Activated naive CD4-positive, alpha-beta T cell treated with anti-CD3 and anti-CD28 coated beads, Interleukin-2, amount 50 U/mL, for 72 hours (primary cell): ENCODE data around the gene SPDYE2. TPM values are rescaled to one million over a fixed set of nuclear protein-coding genes. Genes with fewer than 3 reads are reported as not detected.
"Not testable (repeated sequence)": the region's sequence is repeated elsewhere in the genome, so short reads cannot be mapped to it uniquely, and the experiment has no call there.

ENCODE experiments used
- ATAC-seq, 2 donors: fragments of 150-1000 bp; cut with Tn5 transposase; 2 replicates each; pipeline ENCODE4 v1.10.0; 2021; ENCODE audit warnings: mild to moderate bottlenecking in 2 of 2, moderate library complexity in 2 of 2
- DNase-seq, 2 donors: peaks; one replicate each; pipeline ENCODE4 v3.0.0; 2021 to 2022; ENCODE audit warnings: low spot score in 2 of 2
- H3K27ac Mint-ChIP-seq, 2 donors: one replicate each; pipeline ENCODE4 v1.8.0; 2022; ENCODE audit warnings: mild to moderate bottlenecking in 2 of 2, mixed read lengths in 2 of 2
- H3K36me3 Mint-ChIP-seq, 2 donors: one replicate each; pipeline ENCODE4 v1.8.0; 2022; ENCODE audit warnings: mixed read lengths in 2 of 2
- H3K9me3 Mint-ChIP-seq, 2 donors: one replicate each; pipeline ENCODE4 v1.8.0; 2022; ENCODE audit warnings: mixed read lengths in 2 of 2
- total RNA-seq, 2 donors: library from RNA; stranded (reverse); gene quantifications; one replicate each; pipeline ENCODE4 v1.2.3, GENCODE V29; 2022

SPDYE2 gene
- total RNA-seq, 2 donors from 2014 or later, result not detected

DNA sequence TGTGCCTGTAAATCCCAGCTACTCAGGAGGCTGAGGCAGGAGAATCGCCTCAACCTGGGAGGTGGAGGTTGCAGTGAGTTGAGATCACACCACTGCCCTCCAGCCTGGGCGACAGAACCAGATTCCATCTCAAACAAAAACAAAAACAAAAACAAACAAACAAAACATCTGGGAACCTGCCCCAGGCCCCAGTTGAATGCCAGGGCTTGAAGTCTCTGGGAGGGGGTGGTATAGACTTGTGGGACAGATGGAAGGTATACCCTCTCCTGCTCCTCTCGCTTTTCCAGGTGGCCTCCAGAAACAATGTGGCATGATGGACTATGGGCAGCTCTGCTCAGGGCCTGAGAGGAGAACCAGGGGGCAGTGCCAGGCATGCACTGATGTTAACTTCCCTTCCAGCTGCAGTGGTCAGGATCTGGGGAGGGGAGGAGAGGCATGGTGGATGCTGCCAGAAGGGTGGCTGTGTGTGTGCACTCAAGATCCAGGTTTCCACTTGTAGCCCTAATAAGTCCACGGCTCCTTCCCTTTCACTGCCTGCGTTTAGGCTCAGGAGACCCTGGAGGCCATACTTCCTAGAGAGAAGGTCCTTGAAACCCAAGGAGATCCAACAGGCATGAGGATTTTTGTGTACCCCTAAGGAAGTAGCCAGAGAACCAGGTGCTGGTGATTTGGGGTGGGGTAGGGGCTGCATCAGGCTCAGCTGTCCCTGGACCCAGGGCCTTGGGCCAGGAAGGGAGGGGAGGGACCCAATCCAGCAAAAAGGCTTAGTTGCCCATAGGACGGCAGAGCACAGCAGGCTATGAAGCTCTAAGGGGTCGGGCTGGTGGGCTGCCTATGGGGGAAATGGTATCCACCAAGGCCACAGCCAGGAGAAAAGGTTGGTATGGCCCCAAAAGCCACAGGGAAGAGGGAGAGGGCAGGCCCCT, 26.6 kb downstream of the SPDYE2 start:
- H3K9me3 Mint-ChIP-seq, ATAC-seq, H3K36me3 Mint-ChIP-seq: not testable (repeated sequence)
- peak in 1 of 2 donors; percentile 53 for DNase-seq
- peak overlapping the region in 1 of 2 donors; percentile 82 for H3K27ac Mint-ChIP-seq

DNA sequence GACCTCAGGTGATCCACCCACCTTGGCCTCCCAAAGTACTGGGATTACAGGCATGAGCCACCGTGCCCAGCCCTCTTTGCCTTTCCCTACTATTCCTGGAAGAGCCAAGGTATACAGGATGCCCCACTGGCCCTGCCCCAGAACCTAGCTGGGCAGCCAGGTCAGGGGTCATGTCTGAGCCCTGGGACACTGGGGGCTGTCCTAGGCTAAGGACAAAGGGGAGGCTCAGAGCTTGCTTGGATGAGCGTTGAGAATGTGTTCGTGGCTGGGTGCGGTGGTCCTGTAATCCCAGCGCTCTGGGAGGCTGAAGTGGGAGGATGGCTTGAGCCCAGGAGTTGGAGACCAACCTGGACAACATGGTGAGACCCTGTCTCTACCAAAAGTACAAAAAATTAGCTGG, 27.5 kb downstream of the SPDYE2 start:
- H3K36me3 Mint-ChIP-seq, ATAC-seq, H3K9me3 Mint-ChIP-seq: not testable (repeated sequence)
- peak overlapping the region in 1 of 2 donors; percentile 4 for H3K27ac Mint-ChIP-seq
- DNase-seq, result peak in 1 of 2 donors; percentile 55

DNA sequence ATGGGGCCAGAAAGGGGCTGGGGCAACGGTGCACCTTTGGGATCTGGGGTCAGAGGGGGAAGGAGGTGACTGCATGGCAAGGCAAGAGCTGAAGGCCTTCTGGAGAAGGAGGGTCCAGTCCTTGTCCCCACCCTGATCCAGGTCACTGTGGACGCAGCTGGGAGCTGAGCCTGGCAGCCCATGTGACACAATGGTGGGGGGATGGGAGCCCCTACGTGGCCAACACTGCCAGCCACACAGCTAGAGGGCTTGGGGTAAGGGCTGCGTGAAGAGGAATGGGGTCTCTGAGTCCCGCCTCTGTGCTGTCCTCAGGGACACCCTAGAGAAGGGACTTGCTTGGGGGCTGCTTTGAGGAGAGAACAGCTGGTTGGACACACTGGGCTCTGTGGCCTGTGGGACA, 30.7 kb downstream of the SPDYE2 start:
- not testable (repeated sequence) for DNase-seq, H3K36me3 Mint-ChIP-seq, ATAC-seq, H3K27ac Mint-ChIP-seq, H3K9me3 Mint-ChIP-seq

DNA sequence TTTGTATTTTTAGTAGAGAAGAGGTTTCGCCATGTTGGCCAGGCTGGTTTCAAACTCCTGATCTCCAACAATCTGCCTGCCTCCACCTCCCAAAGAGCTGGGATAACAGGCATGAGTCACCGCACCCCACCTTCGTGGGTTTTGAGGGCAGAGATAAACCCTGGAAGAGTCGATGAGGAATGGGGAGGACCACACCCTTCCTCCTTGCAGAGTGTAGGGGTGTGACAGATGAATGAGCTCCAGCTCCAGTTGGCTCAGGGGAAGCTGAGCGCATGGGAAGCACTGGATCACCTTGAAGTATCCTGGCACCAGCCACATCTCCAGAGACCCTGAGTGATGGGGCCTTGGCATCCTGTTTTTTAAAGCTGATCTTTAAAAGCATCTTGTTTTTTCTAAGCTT, 32.5 kb downstream of the SPDYE2 start:
- not testable (repeated sequence) for H3K27ac Mint-ChIP-seq, H3K36me3 Mint-ChIP-seq, DNase-seq, H3K9me3 Mint-ChIP-seq, ATAC-seq

DNA sequence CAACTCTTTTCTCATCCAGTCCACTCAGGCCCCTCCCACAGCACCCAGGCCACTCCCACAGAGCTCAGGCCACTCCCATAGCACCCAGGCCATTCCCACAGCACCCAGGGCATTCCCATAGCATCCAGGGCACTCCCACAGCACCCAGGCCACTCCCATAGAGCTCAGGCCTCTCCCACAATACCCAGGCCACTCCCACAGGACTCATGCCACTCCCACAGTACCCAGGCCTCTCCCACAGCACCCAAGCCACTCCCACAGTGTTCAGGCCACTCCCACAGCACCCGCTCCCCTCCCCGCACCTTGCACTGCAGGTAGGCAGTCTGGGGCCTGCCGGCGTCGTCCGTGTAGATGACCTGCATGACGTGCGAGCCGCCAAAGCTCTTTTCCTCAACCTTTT, 38.8 kb downstream of the SPDYE2 start:
- DNase-seq, H3K36me3 Mint-ChIP-seq, H3K9me3 Mint-ChIP-seq, H3K27ac Mint-ChIP-seq: not testable (repeated sequence)
- peak; percentile 23 to 71 for ATAC-seq

DNA sequence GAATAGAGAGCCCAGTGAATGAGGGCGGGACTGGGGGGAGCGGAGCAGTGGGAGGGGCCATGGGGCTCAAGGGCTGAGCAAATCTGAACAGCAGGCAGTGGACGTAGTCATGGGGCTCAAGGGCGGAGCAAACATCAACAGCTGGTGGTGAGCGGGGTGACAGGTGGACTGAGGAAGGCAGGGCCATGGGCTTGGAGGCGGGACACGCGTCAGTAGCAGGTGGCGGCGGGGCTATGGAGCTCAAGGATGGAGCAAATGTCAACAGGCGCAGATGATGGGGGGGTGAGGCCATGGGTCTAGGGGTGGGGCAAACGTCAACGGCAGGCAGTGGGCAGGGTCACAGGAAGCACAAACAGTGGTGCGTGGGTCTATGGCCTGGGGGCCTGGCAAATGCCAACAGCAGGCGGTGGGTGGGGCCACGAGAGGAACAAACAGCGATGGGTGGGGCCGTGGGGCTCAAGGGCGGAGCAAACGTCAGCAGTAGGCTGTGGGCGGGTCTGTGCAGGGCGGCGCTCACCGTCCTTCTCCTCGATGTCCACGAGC, 41.5 kb downstream of the SPDYE2 start:
- not testable (repeated sequence) for H3K27ac Mint-ChIP-seq, H3K36me3 Mint-ChIP-seq, H3K9me3 Mint-ChIP-seq
- DNase-seq (peak in 1 of 2 donors; percentile 64), ATAC-seq (peak; percentile 67 to 71)

DNA sequence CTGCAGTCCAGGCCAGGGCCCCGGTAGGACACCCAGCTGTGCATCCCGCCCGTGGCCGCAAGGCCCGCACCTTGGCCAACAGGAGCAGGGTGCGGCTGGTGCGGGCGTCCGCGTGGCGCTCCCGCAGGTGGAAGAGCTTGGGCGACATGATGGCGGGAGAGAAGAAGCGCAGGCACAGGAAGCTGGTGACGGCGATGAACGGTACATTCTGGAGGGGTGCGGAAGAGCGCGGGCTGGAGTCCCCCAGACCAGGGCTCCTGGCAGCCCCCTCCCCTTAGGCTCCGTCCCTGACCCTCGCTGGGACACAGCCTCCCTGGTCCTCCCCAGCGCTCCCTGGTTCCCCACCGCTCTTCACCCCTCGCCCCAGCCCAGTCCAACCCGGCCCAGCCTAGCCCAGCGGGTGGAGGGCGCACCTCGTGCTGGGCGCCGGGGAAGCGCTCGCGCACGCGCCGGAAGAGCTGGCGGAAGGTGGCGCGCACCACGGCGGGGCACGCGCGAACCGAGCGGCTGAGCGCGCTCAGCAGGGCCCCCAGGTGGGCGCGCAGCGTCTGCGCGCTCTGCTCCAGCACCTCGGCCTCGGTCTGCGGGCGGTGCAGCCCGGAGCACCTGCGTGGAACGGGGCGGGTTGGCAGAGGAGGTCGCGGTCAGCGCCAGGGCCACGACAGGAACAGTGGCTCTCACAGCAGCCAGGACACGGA, 42.8 kb downstream of the SPDYE2 start:
- not testable (repeated sequence) for H3K27ac Mint-ChIP-seq, H3K9me3 Mint-ChIP-seq, DNase-seq, H3K36me3 Mint-ChIP-seq
- ATAC-seq, result peak; percentile 69 to 74

DNA sequence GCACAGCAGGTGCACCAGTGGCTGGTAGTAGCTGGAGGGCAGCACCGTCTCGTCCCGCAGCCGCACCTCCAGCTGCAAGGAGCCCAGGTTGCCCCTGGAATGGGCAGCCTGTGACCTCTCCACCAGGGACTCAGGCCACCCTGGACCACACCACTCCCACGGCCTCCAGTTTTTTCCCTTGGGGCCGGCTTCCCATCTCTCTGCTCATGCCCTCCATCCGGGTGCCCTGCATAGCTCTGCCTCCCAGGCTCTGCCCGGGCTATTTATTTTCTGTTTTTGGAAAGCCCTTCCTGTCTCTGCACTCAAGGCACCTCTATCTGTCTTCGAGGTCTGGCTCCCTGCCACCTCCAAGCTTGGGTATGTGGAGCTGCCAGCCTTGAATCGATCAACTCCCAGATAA, 45.0 kb downstream of the SPDYE2 start:
- not testable (repeated sequence) for H3K9me3 Mint-ChIP-seq, H3K36me3 Mint-ChIP-seq

DNA sequence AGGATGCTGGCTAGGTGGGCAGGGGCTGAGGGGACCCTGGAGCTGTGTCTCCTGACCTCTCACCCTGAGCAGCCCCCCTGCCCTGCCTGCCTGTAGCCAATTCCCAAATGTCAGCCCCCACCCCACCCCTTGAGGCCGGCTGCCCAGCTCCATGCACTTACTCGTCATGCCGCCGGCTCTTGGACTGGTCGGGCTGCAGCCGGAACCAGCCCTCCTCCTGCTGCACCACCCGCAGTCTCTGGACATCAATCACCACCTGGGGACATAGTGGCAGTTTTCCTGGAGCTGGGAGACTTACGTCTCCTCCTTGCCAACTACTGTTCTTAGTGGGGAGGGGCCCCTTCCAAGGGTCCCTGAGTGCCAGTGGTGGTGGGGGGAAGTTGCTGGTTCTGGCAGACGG, 48.7 kb downstream of the SPDYE2 start:
- not testable (repeated sequence) for DNase-seq, H3K36me3 Mint-ChIP-seq, ATAC-seq, H3K9me3 Mint-ChIP-seq, H3K27ac Mint-ChIP-seq

More for the DNA sequence above, 45.0 kb downstream of the SPDYE2 start:
- H3K27ac Mint-ChIP-seq, ATAC-seq: not testable (repeated sequence)
- peak in 1 of 2 donors; percentile 56 for DNase-seq

DNA sequence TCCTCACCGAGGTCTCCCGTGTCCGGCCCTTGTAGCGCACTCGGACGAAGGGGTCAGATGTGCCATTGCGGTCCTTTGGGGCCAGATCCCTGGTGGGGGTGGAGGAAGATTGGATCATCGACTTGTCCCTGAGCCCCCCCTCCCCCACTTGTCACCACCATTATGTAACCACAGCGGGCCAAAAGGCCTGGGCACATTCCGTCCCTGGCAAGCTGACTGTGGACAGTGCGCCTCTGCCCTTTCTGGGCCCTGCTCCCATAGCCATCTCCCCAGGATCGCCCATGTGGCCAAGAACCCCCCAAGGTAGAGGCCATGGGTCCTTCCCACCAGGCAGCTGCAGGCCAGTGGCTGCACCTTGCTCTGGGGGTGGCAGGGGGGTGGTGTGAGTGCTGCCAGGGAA, 51.3 kb downstream of the SPDYE2 start:
- not testable (repeated sequence) for H3K27ac Mint-ChIP-seq, DNase-seq, H3K9me3 Mint-ChIP-seq, ATAC-seq, H3K36me3 Mint-ChIP-seq

DNA sequence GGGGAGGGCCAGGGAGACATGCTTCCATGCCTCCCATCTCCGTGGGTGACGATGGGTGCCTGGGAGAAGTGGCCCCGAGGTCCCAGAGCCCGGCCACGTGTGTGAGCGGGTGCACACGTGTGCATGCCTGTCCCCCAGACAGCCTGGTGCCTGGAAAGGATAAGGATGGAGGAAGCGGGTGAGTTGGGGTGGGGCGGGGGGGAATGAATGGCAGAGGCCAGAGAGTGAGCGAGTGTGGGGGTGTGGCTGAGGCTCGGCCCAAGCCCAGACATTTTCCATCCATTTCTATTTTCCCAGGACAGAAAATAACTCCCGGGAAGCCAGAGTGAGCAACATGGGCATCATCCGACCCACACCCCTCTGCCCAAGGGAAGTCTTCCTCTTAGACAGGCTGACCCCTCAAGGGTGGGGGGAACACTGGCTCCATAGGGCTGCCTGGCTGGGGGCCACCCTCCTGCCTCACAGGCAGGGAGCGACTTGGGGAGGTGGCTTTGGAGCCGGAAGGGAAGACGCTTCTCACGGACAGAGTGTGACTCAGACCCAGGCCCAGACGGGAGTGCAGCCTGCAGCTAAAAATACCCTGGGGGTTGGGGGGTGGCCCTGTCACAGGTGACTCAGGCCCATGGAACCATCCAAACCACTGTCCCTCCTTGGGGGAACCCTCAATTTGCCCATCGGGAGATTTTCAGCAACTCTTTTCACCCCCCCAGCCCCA, 53.6 kb downstream of the SPDYE2 start:
- H3K36me3 Mint-ChIP-seq, H3K27ac Mint-ChIP-seq, H3K9me3 Mint-ChIP-seq, DNase-seq: not testable (repeated sequence)
- ATAC-seq, result peak in 1 of 2 donors; percentile 45

DNA sequence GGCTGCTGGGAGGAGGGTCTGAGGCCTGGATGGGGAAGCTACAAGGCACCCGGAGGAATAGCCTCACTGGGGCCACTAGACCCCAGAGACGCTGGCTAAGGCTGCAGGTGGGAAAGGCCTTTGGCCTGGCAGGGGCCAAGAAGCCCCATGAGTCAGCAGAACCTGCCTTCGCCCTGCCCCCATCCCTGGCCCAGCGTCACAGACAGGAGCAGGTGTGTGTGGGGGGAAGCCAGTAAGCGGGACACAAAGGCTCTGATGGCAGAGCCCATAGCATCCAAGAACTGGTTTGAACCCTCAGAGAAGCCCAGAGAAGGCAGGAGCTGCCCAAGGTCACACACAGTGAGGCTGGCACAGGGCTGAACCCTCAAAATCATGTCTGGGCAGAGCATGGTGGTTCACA, 55.8 kb downstream of the SPDYE2 start:
- not testable (repeated sequence) for H3K27ac Mint-ChIP-seq, H3K36me3 Mint-ChIP-seq, ATAC-seq, DNase-seq, H3K9me3 Mint-ChIP-seq

DNA sequence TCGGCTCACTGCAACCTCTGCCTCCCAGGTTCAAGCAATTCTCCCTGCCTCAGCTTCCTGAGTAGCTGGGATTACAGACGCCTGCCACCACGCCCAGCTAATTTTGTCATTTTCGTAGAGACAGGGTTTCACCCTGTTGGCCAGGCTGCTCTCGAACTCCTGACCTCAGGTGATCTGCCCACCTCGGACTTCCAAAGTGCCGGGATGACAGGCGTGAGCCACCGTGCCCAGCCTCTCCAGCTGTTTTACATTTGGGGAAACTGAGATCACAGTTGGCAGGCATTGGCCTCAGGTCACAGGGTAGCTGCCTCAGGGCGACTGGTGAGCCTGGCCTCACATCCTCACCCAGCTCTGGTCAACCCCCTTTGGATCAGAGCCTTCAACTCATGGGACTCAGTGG, 58.7 kb downstream of the SPDYE2 start:
- not testable (repeated sequence) for DNase-seq, H3K9me3 Mint-ChIP-seq, H3K36me3 Mint-ChIP-seq, H3K27ac Mint-ChIP-seq, ATAC-seq

DNA sequence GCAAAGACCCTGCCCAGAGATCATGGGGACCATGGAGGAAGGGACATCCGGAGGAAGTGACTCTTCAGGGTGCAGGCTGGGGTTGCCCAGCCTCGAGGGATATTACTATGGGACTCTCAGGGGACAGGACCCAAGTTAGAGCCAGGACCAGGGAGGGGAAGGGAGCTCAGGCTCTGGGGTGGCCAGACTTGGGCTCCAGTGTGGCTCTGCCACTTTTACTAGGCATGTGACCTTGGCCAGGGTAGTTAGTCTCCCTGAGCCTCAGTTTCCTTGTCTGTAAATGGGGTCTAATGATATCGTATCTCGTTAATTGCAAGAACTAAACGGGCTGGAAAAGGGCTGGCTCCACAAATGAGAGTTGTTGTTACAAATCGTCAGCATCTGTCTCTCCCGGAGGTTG, 59.4 kb downstream of the SPDYE2 start:
- not testable (repeated sequence) for H3K9me3 Mint-ChIP-seq, H3K36me3 Mint-ChIP-seq, H3K27ac Mint-ChIP-seq, ATAC-seq
- DNase-seq, result peak in 1 of 2 donors; percentile 1

DNA sequence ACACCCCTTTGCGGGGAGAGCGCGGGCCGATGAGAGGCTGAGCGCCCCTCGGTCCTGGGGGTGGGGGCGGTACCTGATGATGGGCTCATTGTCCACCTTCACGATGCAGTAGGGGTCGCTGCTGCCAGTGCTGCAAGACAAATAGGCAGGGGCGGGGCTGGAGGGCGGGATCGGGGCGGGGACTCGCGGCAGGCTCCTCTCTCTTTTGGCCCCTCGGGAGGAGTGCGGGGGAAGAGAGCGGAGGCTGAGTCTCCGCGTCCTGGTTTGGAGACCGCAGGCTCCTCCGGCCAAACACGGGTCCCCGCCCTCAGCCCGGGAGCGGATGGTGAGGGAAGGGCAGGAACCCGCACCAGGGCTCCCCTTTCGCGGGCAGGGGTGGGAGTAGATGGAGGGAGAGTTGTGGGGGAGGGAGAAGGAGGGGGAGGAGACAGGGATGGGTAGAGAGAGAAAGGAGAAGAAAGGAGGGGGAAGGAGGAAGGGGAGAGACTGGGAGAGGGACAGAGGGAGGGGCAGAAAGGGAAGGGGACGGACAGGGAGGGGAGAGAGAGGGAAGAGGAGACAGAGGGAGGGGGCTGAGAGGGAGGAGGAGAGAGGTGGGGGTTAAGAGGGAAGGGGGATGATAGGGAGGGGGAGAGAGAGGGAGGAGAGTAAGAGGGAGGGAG, 60.1 kb downstream of the SPDYE2 start:
- not testable (repeated sequence) for H3K27ac Mint-ChIP-seq, H3K9me3 Mint-ChIP-seq

DNA sequence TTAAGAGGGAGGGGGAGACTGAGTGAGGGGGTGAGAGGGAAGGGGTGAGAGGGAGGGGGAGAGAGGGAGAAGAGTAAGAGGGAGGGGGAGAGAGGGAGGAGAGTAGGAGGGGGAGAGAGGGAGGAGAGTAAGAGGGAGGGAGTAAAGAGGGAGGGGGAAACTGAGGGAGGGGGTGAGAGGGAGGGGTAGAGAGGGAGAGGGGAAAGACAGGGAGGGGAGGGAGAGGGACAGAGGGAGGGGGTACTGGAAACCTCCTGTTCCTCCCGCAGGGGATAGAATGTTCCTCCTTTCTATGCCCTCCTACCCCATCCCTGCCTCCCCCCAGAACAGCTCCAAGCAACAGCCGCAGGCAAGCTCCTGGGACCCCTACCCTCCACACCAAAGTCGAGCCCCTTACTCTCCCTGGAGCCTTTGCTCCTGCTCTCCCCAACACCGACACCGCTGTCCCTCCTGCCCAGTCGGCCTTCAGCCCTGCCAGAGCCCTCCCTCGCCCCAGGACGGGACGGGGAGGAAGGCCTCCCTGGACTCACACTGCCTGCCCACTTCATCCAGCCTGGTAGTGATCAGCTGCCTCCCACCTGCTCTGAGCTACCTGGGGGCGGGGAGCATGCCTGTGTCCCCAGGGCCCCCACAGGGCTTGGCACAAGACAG, 60.8 kb downstream of the SPDYE2 start:
- peak; percentile 4 to 62 for DNase-seq
- H3K9me3 Mint-ChIP-seq, ATAC-seq, H3K36me3 Mint-ChIP-seq: not testable (repeated sequence)
- H3K27ac Mint-ChIP-seq, result peak overlapping the region in 1 of 2 donors; percentile 59

More for the DNA sequence above, 60.1 kb downstream of the SPDYE2 start:
- H3K36me3 Mint-ChIP-seq, DNase-seq: not testable (repeated sequence)
- peak; percentile 50 to 78 for ATAC-seq
